ENCODE data around the gene PDSS2.

DNA sequence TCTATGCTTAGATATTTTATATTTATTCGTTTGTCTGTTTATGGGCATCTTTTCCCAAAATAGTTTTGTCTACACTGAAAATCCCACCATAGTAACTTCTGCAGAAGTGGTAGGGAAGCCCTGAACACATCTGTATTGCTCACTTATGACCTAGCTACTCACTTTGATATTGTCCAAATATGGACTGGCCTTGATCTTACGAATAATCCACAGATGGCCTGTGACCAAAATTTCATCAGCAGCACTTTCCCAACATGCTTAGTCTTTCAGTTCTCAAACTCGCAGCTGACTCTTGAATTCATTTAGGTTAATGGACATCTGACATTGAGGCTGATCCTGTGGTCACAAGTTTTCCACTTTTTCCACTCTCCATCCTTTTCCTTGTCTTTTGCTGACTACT lies 263.2 kb downstream of the PDSS2 start:
- TF ChIP-seq, protein P1, sequence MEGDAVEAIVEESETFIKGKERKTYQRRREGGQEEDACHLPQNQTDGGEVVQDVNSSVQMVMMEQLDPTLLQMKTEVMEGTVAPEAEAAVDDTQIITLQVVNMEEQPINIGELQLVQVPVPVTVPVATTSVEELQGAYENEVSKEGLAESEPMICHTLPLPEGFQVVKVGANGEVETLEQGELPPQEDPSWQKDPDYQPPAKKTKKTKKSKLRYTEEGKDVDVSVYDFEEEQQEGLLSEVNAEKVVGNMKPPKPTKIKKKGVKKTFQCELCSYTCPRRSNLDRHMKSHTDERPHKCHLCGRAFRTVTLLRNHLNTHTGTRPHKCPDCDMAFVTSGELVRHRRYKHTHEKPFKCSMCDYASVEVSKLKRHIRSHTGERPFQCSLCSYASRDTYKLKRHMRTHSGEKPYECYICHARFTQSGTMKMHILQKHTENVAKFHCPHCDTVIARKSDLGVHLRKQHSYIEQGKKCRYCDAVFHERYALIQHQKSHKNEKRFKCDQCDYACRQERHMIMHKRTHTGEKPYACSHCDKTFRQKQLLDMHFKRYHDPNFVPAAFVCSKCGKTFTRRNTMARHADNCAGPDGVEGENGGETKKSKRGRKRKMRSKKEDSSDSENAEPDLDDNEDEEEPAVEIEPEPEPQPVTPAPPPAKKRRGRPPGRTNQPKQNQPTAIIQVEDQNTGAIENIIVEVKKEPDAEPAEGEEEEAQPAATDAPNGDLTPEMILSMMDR (IDR thresholded peaks at IDR 0.05): no peak
- TF ChIP-seq POLR2A (IDR thresholded peaks at IDR 0.05): no peak

Data from testis (tissue), 2 donors.